Right hindlimb (tissue), 1 donor: ENCODE measurements around the gene LHPP.

Source experiments
- DNase-seq: peaks from one replicate; pipeline ENCODE4 v3.0.0-alpha.2; 2018

Gene LHPP

GRCh38 chr10:124648738-124649137, 187.1 kb downstream of the LHPP start:
- DNase-seq, result peak; percentile 89

GRCh38 chr10:124649214-124649613, 187.6 kb downstream of the LHPP start:
- peak; percentile 65 for DNase-seq

DNA sequence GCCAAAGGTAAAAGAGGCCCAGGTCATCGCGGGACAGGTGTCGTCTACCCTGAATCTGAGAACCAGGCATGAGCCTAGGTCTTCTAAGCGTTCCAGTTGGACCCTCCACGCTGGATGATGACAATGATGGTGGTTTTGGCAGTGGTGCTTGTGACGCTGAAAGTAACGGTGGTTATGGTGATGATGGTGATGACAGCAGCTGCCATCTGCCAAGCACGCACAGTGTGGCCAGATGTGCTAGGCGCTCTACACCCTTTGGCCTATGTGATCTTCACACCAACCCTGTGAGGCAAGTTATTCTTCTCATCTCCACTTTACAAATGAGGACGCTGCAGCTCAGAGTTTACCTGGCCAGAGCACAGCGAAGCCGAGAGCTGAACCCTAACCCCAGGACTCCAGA, 188.6 kb downstream of the LHPP start:
- DNase-seq, result no peak

- no peak for DNase-seq
Measured at GRCh38 chr10:124650820-124651401, 189.3 kb downstream of the LHPP start.

DNA sequence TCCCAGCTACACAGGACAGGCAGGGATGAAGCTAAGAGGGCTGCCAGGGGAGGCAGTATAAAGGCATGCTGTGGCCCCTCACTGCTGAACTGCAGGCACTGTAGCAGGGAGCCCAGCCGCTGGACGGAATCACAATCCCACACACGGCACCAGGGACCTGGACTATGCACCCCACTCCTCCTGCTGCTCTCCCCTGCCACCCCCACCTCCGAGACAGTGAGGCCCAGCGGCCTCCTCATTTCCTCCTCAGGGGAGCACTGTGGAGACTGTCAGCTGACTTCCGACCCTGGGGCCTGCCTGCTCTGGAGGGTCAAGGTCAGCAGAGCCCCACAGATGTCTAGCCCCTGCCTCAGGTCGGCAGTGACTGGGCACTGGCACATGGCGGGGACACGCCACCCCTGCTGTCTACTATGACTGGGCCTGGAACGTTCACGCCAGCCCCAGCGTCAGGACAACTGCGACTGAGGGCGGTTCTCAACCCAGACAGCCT, 189.8 kb downstream of the LHPP start:
- no peak for DNase-seq

DNA sequence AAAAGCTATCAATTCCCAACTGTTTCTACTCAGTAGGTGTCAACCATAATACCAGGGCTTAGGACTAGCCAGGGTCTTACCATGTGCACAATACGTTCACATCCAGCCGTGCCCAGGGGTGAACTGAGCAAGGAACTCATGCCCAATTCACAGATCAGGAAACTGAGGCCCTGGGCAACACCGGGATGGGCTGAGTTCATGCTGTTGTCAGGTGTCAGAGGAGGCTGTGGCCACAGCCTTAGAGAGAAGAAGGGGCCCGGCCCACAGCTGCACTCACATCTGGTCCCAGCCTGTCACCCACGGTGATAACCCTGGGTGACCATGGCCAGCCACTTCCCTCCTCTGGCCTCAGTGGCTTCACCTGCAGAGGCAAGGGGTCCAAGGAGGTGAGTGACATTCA, 190.6 kb downstream of the LHPP start:
- no peak for DNase-seq

DNA sequence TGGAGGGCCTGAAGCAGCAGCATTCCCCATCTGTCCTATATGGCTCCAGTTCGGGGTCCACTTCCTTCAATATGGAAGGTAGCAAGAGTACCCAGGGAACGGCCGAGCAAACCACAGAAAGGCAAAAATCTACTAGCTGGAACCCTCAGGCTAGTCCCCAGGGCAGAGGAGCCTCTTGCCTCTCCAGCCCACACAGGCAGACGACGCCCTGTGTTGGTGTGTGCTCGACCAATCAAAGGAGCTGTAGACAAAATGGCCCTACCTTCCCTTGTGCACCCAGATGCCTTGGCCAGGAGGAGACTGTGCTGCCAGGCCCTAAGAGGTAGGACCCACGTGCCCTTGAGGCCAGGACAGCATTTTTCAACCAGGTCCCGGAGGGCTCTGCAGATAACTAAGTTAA, 191.1 kb downstream of the LHPP start:
- no peak for DNase-seq

GRCh38 chr10:124653311-124653710, 191.7 kb downstream of the LHPP start:
- DNase-seq, result no peak

DNA sequence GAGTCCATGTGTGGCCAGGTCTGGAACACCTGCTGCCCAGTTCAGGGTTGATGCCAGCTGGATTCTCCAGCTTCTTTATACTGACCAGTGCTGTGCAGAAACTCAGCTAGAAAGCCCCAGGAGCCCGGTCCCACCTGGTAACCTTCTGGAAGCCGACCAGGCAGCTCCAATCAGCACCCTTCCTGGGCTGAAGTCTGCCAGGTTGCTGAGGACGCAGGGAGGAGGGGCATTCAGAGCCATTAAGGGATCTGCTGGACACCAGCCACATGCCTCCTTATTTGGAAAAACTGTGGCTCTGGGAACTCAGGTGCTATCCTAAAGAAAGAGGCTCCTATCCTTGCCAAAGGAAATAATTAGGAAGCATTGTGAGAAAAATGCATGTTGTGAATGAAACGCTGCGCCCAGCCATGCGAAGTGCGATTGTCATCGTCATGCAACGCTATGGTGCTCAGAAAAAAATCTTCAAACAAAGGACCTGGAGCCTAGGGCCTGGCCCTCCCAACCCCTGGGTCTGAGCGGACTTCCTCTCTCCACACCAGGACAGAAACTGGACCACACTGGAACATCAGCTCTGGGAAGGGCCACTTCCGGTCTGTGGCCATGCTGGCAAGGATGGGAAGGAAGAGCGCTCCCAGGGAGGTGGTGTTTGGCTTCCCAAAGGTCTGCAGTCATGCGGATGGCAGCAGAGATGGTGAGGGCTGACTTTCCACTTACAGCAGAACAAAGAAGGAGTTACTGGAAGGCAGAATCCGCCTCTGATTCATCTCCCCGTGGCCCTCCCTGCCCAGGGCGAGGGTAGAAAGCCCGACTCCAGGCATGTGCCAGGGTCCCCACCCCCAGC, 192.4 kb downstream of the LHPP start:
- DNase-seq, result no peak

DNA sequence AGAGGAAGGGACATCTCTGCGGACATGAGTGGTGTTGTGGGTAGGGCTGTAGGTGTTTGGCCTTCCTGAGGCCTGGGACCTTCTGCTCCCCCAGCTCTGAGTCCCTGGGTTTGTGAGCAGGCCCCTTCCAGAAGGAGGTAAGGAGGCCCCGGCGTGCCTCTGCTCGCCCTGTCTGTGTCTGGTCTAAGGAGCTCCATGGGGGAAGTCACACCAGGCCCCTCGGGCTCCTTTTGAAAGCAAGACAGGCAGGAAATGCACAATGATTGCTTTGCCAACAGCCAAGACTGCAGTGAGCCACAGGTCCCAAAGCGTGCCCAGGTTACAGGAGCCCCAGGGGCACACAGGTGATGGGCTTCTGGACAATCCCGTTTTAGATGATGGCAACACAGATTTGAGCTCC, 193.1 kb downstream of the LHPP start:
- no peak for DNase-seq

DNA sequence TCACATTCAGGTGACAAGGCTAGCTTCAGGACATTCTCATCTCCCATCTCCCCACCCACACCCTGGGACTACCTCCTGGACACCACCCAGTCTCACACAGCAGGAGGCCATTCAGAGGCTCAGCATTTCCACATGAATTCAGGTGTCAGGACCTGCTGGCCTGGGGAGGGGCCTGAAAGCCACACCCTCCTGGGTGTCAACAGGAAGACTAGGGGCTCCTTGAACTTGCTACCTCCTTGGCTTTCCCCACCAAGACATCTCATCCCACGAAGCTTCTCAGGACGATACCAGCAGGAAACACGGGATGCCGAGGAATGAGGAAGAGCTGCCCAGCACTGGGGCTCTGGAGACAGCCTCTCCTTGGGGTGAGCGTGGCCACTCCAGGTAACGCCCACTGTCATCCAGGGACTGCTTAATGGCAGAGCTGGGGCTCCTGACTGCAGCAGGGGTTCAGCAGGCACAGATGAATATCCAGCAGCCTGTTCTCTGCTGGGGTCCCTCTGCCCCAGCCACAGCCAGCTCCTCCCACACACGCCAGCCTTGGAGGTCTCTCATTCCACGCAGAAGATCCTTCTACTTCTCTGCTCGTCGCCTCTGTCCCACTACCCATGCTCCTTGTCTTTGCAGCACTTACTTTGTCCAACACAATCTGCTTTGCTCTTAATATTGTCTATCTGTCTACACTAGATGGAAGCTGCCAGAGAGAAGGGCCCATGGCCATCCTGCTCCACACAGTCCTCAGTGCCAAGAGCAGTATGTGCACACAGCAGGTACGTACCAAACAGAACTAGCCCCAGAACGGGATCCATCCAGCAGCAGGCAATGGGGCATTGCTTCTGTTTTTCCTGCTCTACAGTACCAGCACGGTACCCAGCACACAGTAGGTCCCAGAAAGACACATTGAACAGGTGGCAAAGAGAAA, 193.8 kb downstream of the LHPP start:
- DNase-seq, result no peak

- no peak for DNase-seq
Measured at GRCh38 chr10:124656113-124656490, 194.5 kb downstream of the LHPP start.

DNA sequence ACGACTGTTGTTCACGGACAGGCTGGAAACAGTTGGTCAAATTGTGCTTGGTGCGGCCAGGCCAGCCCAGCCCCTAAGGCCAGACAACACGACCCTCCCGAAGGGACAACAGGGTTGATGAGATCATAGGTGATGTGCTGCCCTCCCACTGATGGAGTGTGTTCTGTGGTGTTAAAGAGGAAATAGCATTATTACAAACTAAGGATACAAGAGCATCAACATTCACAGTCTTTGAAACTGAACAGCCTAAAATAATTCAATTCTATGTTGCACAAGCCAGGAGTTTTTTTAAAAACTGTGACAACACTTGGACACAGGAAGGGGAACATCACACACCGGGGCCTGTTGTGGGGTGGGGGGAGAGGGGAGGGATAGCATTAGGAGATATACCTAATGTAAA, 194.9 kb downstream of the LHPP start:
- no peak for DNase-seq

- DNase-seq, result no peak
Measured at GRCh38 chr10:124657806-124658205, 196.2 kb downstream of the LHPP start.

DNA sequence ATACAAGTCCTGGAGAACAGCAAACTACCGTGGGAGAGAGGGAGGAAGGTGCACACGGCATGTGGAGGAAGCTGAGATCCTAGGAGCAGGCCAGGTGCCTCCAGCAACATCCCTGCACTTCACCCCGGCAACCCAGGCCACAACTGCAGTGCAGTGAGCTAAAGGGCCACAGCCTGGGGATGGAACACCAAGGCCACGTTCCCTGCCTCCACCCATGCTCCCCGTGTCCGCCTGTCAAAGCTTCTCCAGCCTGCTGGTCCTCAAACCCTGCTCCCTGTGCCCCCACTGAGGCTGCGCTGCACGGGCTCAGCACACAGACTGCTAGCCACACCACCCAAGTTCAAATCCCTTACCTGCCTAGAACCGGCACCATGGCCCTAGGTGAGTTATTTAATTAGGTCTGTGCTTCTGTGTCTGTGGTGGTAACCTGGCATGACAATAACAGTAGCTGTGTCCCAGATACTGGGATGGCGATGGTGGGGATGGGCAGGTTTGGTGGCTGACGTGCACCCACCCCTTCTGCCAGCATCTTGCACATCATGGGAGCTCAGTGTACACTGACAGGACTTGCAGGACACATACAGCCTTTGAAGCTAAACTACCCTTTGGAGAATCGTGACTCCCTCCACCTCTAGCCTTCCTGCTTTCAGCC, 197.1 kb downstream of the LHPP start:
- no peak for DNase-seq

DNA sequence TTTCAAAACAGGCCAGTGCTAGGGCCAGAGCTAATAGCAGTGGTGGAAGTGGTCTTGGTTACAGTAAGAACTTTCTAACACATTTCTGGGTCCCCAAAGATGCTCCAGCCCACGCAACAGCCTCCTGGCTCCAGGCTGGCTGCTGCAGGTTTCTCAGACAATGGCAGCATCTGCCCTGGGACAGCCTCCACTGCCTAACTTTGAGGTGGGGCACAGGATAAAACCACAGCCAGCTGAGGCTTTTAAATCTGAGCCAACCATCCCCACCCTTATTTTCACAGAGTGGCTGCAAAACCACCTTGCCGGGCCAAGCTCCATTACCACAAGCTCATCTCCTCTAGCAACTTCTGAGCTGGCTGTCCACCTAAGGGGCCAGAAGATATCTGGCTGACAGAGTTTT, 197.8 kb downstream of the LHPP start:
- DNase-seq, result no peak

- no peak for DNase-seq
Measured at GRCh38 chr10:124660404-124661125, 198.9 kb downstream of the LHPP start.

GRCh38 chr10:124661660-124662180, 200.1 kb downstream of the LHPP start:
- DNase-seq, result no peak

GRCh38 chr10:124663228-124663627, 201.6 kb downstream of the LHPP start:
- no peak for DNase-seq
